Measurements from ENCODE around the gene CCNQ. TPM values are rescaled to one million over a fixed set of nuclear protein-coding genes. Genes with fewer than 3 reads are reported as not detected.

CCNQ gene
- total RNA-seq, 6 experiments from 2014 or later = 25.7 to 31.9 (median 29.6) TPM

GRCh38 chrX:153588782-153589446, 10.0 kb downstream of the CCNQ start:
- Mint-ChIP-seq H3K4me3 (no peak overlapping the region), H3K27ac (no peak overlapping the region), H3K27me3 (ENCODE audit: insufficient read depth) (no peaks in the 10 kb centered on the region; the same call in 1 of the 2 replicates), H3K4me1 (ENCODE audit: low read depth) (no peaks in the 10 kb centered on the region), H3K9me3 (no peaks in the 10 kb centered on the region), H3K36me3 (ENCODE audit: low read depth) (peaks cover 5% of the 10 kb centered on the region; the same call in 1 of the 2 replicates)
- no peak for DNase-seq
- TF ChIP-seq CTCF (IDR thresholded peaks at IDR 0.05) = no peak

- Mint-ChIP-seq H3K9me3 (no peaks in the 10 kb centered on the region), H3K4me3 (no peak overlapping the region), H3K27ac (no peak overlapping the region), H3K36me3 (ENCODE audit: low read depth) (peaks cover 5% of the 10 kb centered on the region; the same call in 1 of the 2 replicates), H3K27me3 (ENCODE audit: insufficient read depth) (no peaks in the 10 kb centered on the region), H3K4me1 (ENCODE audit: low read depth) (no peaks in the 10 kb centered on the region)
- TF ChIP-seq CTCF (IDR thresholded peaks at IDR 0.05) = no peak
- no peak for DNase-seq
These were observed 10.7 kb downstream of the CCNQ start for GRCh38 chrX:153588021-153588781.

GRCh38 chrX:153587342-153587741, 11.6 kb downstream of the CCNQ start:
- TF ChIP-seq CTCF (IDR thresholded peaks at IDR 0.05) = no peak
- peaks cover 5% of the 10 kb centered on the region; the same call in 1 of the 2 replicates for H3K36me3 Mint-ChIP-seq (ENCODE audit: low read depth)
- H3K4me1 Mint-ChIP-seq (ENCODE audit: low read depth) = no peaks in the 10 kb centered on the region
- no peak for DNase-seq
- no peaks in the 10 kb centered on the region; the same call in 1 of the 2 replicates for H3K27me3 Mint-ChIP-seq (ENCODE audit: insufficient read depth)
- no peak overlapping the region for H3K27ac Mint-ChIP-seq
- no peaks in the 10 kb centered on the region for H3K9me3 Mint-ChIP-seq
- H3K4me3 Mint-ChIP-seq = no peak overlapping the region

GRCh38 chrX:153585827-153586226, 13.1 kb downstream of the CCNQ start:
- H3K4me1 Mint-ChIP-seq (ENCODE audit: low read depth) = no peaks in the 10 kb centered on the region
- H3K36me3 Mint-ChIP-seq (ENCODE audit: low read depth) = peaks cover 5% of the 10 kb centered on the region; the same call in 1 of the 2 replicates
- DNase-seq = no peak
- H3K27me3 Mint-ChIP-seq (ENCODE audit: insufficient read depth) = no peaks in the 10 kb centered on the region; the same call in 1 of the 2 replicates
- no peak overlapping the region for H3K27ac Mint-ChIP-seq
- H3K9me3 Mint-ChIP-seq = no peaks in the 10 kb centered on the region
- TF ChIP-seq CTCF (IDR thresholded peaks at IDR 0.05) = no peak
- no peak overlapping the region for H3K4me3 Mint-ChIP-seq

GRCh38 chrX:153583433-153583832, 15.5 kb downstream of the CCNQ start:
- no peak overlapping the region for H3K27ac Mint-ChIP-seq
- no peak for TF ChIP-seq CTCF (IDR thresholded peaks at IDR 0.05)
- H3K4me3 Mint-ChIP-seq = no peak overlapping the region
- no peaks in the 10 kb centered on the region for H3K9me3 Mint-ChIP-seq
- DNase-seq = no peak
- no peaks in the 10 kb centered on the region; the same call in none of the 2 replicates for H3K27me3 Mint-ChIP-seq (ENCODE audit: insufficient read depth)
- peaks cover 5% of the 10 kb centered on the region; the same call in 1 of the 2 replicates for H3K36me3 Mint-ChIP-seq (ENCODE audit: low read depth)
- no peaks in the 10 kb centered on the region for H3K4me1 Mint-ChIP-seq (ENCODE audit: low read depth)

Data from HFFc6 (cell line).